ENCODE measurements around the gene HS1BP3. TPM values are rescaled to one million over a fixed set of nuclear protein-coding genes. Genes with fewer than 3 reads are reported as not detected.

The HS1BP3 gene
- polyA plus RNA-seq, 2 of the 4 experiments (the other 2 are of a cell fraction), result 12.4 to 23.5 TPM

DNA sequence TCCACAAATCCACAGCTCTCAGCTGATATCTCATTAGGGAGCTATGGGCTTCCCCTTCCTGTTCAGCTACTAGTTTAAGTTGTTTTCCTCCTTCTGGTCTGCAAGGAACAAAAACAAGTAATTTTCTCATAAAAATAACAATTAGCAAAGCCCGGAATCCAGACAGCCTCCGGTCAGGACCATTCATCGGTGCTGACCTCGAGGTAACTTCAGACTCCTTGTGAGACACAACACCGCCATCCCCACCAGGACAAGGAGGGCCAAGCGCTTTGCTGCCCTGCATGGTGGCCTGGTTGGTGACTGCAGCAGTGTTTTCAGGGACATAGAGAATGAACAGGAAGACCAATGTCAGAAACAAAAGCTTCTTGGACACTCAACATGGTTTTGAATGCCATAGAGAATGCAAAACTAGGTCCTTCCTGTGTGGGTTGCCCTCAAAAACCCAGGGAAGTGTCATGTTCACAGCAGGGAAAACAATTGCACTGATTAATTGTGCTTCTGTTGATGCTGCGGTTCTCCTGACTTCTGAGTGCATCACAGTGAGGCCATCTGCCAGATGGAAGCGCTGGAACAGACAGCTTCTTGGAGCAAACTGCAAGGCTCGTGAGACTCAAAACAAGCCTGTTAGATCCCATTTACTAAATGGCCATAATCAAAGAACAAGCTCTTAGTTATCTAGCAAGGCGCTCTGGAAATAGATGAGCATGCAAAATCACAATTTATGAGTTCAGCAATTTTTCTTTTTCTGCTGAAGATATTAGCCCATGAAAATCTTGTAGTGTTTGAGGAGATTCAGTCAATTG lies 77.1 kb downstream of the HS1BP3 start:
- peaks cover 17% of the 10 kb centered on the region for H3K4me1 ChIP-seq
- FAIRE-seq (no peak), ATAC-seq (no peak), DNase-seq (ENCODE audit: low read depth in 1 of 2, low spot score in 1 of 2) (no peak)
- no peaks in the 10 kb centered on the region for H3K9me3 ChIP-seq
- ChIA-PET CTCF (interaction anchor here (1.6 to 2.0 kb wide), 2 partner anchors 10 to 11 kb away, joined by 4 to 7 read pairs; no protein-coding TSS in a partner anchor), POLR2A (interaction anchor here (1.7 kb wide), 1 partner anchor 125 kb away, joined by 4 read pairs; no protein-coding TSS in a partner anchor)
- 94% methylated on average over 10 of the region's 10 CpGs for WGBS (ENCODE audit: missing lambda C conversion rate)
- TF ChIP-seq NPAS2 (CRISPR knock-in tag; IDR thresholded peaks at IDR 0.05; ENCODE audit: borderline replicate concordance), result no peak
- TF ChIP-seq MAFK (IDR thresholded peaks at IDR 0.05; ENCODE audit: partially characterized antibody), result peak; percentile 71
- H3K27ac ChIP-seq, result peak overlapping the region in 1 of 2 experiments; percentile 9; a peak in 1 of 6 replicates
- no peak overlapping the region for H3K4me2 ChIP-seq
- no peak overlapping the region for H3K4me3 ChIP-seq

DNA sequence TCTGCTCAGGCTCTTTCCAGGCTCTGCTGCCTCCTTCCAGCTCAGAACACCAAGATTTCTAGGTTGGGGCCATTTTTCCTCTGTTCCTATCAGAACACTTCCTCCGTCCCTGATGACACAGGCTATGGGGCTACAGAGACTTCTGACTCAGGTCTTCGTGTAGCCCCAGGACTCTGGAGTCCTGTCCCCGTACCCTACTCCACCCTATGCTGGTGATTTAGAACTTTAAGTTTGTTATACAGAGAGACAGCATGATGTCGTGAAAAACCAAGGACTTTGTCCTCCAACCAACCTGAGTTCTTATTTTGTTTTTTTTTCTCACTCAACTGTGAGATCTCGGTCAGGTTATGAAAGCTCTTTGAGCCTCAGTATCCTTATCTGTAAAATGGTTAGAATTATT lies 78.7 kb downstream of the HS1BP3 start:
- Histone ChIP-seq H3K27ac (peak overlapping the region in 1 of 2 experiments; percentile 29; a peak in 2 of 6 replicates), H3K4me1 (peaks cover under 1% of the 10 kb centered on the region; the same call in 1 of the 3 replicates), H3K4me3 (no peak overlapping the region), H3K4me2 (no peak overlapping the region), H3K9me3 (no peaks in the 10 kb centered on the region)
- ChIA-PET POLR2A (interaction anchor here (1.1 kb wide), 1 partner anchor 126 kb away, joined by 5 read pairs; the partner anchor contains the start of gene RHOB), CTCF (interaction anchor here (0.9 to 2.0 kb wide), 3 partner anchors 9 to 161 kb away, joined by 3 to 7 read pairs (median 4); no protein-coding TSS in a partner anchor)
- TF ChIP-seq FOSB (CRISPR knock-in tag; IDR thresholded peaks at IDR 0.05) (no peak), SMC3 (IDR thresholded peaks at IDR 0.05) (no peak), CHD2 (IDR thresholded peaks at IDR 0.05; ENCODE audit: low read length, partially characterized antibody) (no peak), GATA3 (IDR thresholded peaks at IDR 0.05; ENCODE audit: borderline replicate concordance) (no peak), HOXB13 (CRISPR knock-in tag; IDR thresholded peaks at IDR 0.05; ENCODE audit: low read depth) (no peak), FOXS1 (CRISPR knock-in tag; IDR thresholded peaks at IDR 0.05) (no peak), JUNB (IDR thresholded peaks at IDR 0.05) (no peak), ATOH8 (CRISPR knock-in tag; IDR thresholded peaks at IDR 0.05; ENCODE audit: low read depth) (no peak), RAD21 (conservative IDR thresholded peaks at IDR 0.05 in 1 of 2, IDR thresholded peaks at IDR 0.05 in 1 of 2) (no peak), TFCP2L1 (CRISPR knock-in tag; IDR thresholded peaks at IDR 0.05) (no peak), JUN (IDR thresholded peaks at IDR 0.05) (no peak), ZC3H11A (IDR thresholded peaks at IDR 0.05) (no peak), RCOR1 (IDR thresholded peaks at IDR 0.05; ENCODE audit: low read depth, low read length) (no peak), NFE2L2 (conservative IDR thresholded peaks at IDR 0.05; ENCODE audit: low read length) (no peak), POLR2AphosphoS2 (conservative IDR thresholded peaks at IDR 0.05; ENCODE audit: low read length) (no peak), TP53 (CRISPR knock-in tag; IDR thresholded peaks at IDR 0.05) (no peak), BHLHE40 (IDR thresholded peaks at IDR 0.05; ENCODE audit: low read depth, low read length) (no peak)
- TF ChIP-seq, protein P1, sequence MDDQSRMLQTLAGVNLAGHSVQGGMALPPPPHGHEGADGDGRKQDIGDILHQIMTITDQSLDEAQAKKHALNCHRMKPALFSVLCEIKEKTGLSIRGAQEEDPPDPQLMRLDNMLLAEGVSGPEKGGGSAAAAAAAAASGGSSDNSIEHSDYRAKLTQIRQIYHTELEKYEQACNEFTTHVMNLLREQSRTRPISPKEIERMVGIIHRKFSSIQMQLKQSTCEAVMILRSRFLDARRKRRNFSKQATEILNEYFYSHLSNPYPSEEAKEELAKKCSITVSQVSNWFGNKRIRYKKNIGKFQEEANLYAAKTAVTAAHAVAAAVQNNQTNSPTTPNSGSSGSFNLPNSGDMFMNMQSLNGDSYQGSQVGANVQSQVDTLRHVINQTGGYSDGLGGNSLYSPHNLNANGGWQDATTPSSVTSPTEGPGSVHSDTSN (IDR thresholded peaks at IDR 0.05), result no peak
- FAIRE-seq, result no peak
- 67% methylated on average over 5 of the region's 5 CpGs for WGBS (ENCODE audit: missing lambda C conversion rate)
- no peak for DNase-seq (ENCODE audit: low read depth in 1 of 2, low spot score in 1 of 2)
- no peak for ATAC-seq

DNA sequence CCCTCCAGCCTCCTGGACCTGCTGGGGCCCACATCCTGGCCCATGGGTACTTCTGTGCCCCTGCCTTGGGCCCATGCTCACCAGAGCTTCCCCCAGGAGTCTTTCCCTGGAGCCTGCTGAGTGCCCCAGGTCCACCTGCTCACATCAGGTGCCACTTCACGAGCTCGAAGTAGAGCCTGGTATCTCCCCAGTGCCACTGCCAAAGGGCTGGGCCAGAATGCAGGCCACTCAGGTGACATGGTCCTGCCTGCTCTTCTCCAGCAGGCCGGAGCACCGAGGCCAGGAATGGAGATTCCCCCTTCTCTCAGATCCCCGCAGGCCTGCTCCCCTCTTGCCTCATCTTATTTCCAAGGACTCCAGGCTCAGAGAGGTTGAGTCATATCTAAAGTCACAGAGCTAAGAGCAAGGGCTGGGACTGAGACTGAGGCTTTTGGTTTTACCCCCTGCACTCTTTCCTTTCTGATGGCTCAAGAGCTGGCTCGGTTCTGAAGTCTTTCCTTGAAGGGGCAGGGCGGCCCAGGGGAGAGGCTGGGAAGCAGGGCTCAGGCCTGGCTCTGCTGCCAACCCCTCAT lies 79.2 kb downstream of the HS1BP3 start:
- Histone ChIP-seq H3K27ac (peak overlapping the region in 1 of 2 experiments; percentile 29; a peak in 2 of 6 replicates), H3K4me3 (no peak overlapping the region), H3K4me1 (no peaks in the 10 kb centered on the region), H3K9me3 (no peaks in the 10 kb centered on the region), H3K4me2 (no peak overlapping the region)
- no peak for FAIRE-seq
- ChIA-PET CTCF (interaction anchor here (0.9 to 1.6 kb wide), 3 partner anchors 9 to 161 kb away, joined by 3 to 7 read pairs (median 3); no protein-coding TSS in a partner anchor), POLR2A (interaction anchor here (1.1 kb wide), 1 partner anchor 125 kb away, joined by 5 read pairs; the partner anchor contains the start of gene RHOB)
- ATAC-seq, result no peak
- DNase-seq (ENCODE audit: low read depth in 1 of 2, low spot score in 1 of 2), result no peak
- TF ChIP-seq BHLHE40 (IDR thresholded peaks at IDR 0.05; ENCODE audit: low read depth, low read length) (no peak), RARB (CRISPR knock-in tag; IDR thresholded peaks at IDR 0.05) (no peak), RAD21 (conservative IDR thresholded peaks at IDR 0.05 in 1 of 2, IDR thresholded peaks at IDR 0.05 in 1 of 2) (no peak), HOXB5 (CRISPR knock-in tag; IDR thresholded peaks at IDR 0.05) (no peak), HEYL (CRISPR knock-in tag; IDR thresholded peaks at IDR 0.05) (no peak), ZNF302 (CRISPR knock-in tag; IDR thresholded peaks at IDR 0.05) (no peak), ZC3H11A (IDR thresholded peaks at IDR 0.05) (no peak), EHMT2 (IDR thresholded peaks at IDR 0.05; ENCODE audit: low read depth) (no peak), MAFK (IDR thresholded peaks at IDR 0.05; ENCODE audit: partially characterized antibody) (no peak), POLR2AphosphoS2 (conservative IDR thresholded peaks at IDR 0.05; ENCODE audit: low read length) (no peak)
- TF ChIP-seq, protein P2, sequence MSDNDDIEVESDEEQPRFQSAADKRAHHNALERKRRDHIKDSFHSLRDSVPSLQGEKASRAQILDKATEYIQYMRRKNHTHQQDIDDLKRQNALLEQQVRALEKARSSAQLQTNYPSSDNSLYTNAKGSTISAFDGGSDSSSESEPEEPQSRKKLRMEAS (IDR thresholded peaks at IDR 0.05), result no peak
- WGBS (ENCODE audit: missing lambda C conversion rate), result 74% methylated on average over 7 of the region's 7 CpGs

All from A549 (cell line).